GM12878 (cell line): ENCODE results near the gene MEGF6. TPM values are rescaled to one million over a fixed set of nuclear protein-coding genes. Genes with fewer than 3 reads are reported as not detected.

Experiments
- BMI1 ChIP-seq: fragments of 450-650 bp; IDR thresholded peaks from 2 replicates; pipeline ENCODE4 v1.6.1; 2016; ENCODE audit warnings: mild to moderate bottlenecking, moderate library complexity, borderline replicate concordance
- EGR1 ChIP-seq, 2 experiments: IDR thresholded peaks; 1 replicate in 1 of 2; 2 replicates in 1 of 2; pipeline ENCODE4 v1.6.1; 2011 to 2012; ENCODE audit warnings: low read depth in 2 of 2, low read length in 2 of 2, borderline replicate concordance in 1 of 2, mild to moderate bottlenecking in 1 of 2, moderate library complexity in 1 of 2
- ESRRA ChIP-seq: IDR thresholded peaks from 2 replicates; pipeline ENCODE4 v1.6.1; 2012; ENCODE audit warnings: mild to moderate bottlenecking, low read length, improper control_type of control experiment
- EZH2 ChIP-seq: IDR thresholded peaks from 2 replicates; pipeline ENCODE4 v1.6.1; 2012; ENCODE audit warnings: low read depth, mild to moderate bottlenecking, control low read depth, inconsistent platforms, low read length, borderline replicate concordance; ENCODE audit not compliant: control insufficient read depth
- FOXM1 ChIP-seq: IDR thresholded peaks from 2 replicates; pipeline ENCODE4 v1.6.1; 2012; ENCODE audit warnings: low read depth, mild to moderate bottlenecking, inconsistent platforms, low read length, moderate library complexity
- HDAC2 ChIP-seq: fragments of 200-600 bp; sonication (generic); IDR thresholded peaks from 2 replicates; pipeline ENCODE4 v1.6.1; 2017
- MEF2A ChIP-seq: IDR thresholded peaks from 2 replicates; pipeline ENCODE4 v1.6.1; 2011; ENCODE audit warnings: low read depth, mild to moderate bottlenecking, low read length, moderate library complexity; ENCODE audit not compliant: insufficient read depth
- NFXL1 ChIP-seq: fragments of 450-650 bp; IDR thresholded peaks from 2 replicates; pipeline ENCODE4 v1.6.1; 2017; ENCODE audit warnings: antibody characterized with exemption, mild to moderate bottlenecking, borderline replicate concordance
- TAF1 ChIP-seq: IDR thresholded peaks from 2 replicates; pipeline ENCODE4 v1.6.1; 2011; ENCODE audit warnings: mild to moderate bottlenecking, low read depth, low read length, borderline replicate concordance
- ZBED1 ChIP-seq: IDR thresholded peaks from 2 replicates; pipeline ENCODE4 v1.6.1; 2016; ENCODE audit warnings: borderline replicate concordance
- ZNF217 ChIP-seq: fragments of 450-650 bp; IDR thresholded peaks from 2 replicates; pipeline ENCODE4 v1.6.1; 2017; ENCODE audit warnings: antibody characterized with exemption, mild to moderate bottlenecking
- polyA plus RNA-seq, 11 experiments: library from polyadenylated mRNA; depleted of rRNA in 4 of 11; unstranded in 6 of 11; stranded (reverse) in 5 of 11; fragments of >200 nt; fragmentation: Nextera tagmentation in 4 of 11; fragmentation: Illumina TruSeq in 1 of 11; extraction: Ambion mirVana in 4 of 11; extraction: Trizol in 1 of 11; gene quantifications; 1 replicate in 1 of 11; 2 replicates in 10 of 11; pipeline versions ENCODE4 v1.2.1 to v1.2.3, GENCODE V29; 2011 to 2016; ENCODE audit warnings: inconsistent platforms in 2 of 11, missing spikeins in 2 of 11, low read depth in 1 of 11
- total RNA-seq, 4 experiments: library from RNA; depleted of rRNA in 3 of 4; stranded (reverse); fragments of >200 nt in 3 of 4; fragmentation: Illumina TruSeq in 1 of 4; extraction: Trizol in 1 of 4; gene quantifications; 2 replicates each; pipeline versions ENCODE4 v1.2.1 to v1.2.3, GENCODE V29; 2013 to 2021
- TF ChIP-seq, protein P1 (sequence below): fragments of 450-650 bp; formaldehyde crosslinking; IDR thresholded peaks from 2 replicates; pipeline ENCODE4 v1.4.0; 2022; ENCODE audit warnings: mild to moderate bottlenecking, moderate library complexity
- TF ChIP-seq, protein P2 (sequence below): fragments of 450-650 bp; IDR thresholded peaks from 2 replicates; pipeline ENCODE4 v1.6.1; 2016; ENCODE audit warnings: mild to moderate bottlenecking, moderate library complexity, borderline replicate concordance
- TF ChIP-seq, protein P3 (sequence below): fragments of 450-650 bp; IDR thresholded peaks from 2 replicates; pipeline ENCODE4 v1.6.1; 2017; ENCODE audit warnings: mild to moderate bottlenecking
- TF ChIP-seq, protein P4 (sequence below): fragments of 450-650 bp; IDR thresholded peaks from 2 replicates; pipeline ENCODE4 v1.6.1; 2016; ENCODE audit warnings: mild to moderate bottlenecking
- TF ChIP-seq, protein P5 (sequence below): fragments of 450-650 bp; IDR thresholded peaks from 2 replicates; pipeline ENCODE4 v1.6.1; 2017; ENCODE audit warnings: antibody characterized with exemption, mild to moderate bottlenecking, moderate library complexity

MEGF6 gene
- total and polyA plus RNA-seq, 10 of the 15 experiments (the other 5 are each of a cell fraction or from before 2014, with no cell fraction given), result 0.03 to 0.41 TPM; not detected in 8

DNA sequence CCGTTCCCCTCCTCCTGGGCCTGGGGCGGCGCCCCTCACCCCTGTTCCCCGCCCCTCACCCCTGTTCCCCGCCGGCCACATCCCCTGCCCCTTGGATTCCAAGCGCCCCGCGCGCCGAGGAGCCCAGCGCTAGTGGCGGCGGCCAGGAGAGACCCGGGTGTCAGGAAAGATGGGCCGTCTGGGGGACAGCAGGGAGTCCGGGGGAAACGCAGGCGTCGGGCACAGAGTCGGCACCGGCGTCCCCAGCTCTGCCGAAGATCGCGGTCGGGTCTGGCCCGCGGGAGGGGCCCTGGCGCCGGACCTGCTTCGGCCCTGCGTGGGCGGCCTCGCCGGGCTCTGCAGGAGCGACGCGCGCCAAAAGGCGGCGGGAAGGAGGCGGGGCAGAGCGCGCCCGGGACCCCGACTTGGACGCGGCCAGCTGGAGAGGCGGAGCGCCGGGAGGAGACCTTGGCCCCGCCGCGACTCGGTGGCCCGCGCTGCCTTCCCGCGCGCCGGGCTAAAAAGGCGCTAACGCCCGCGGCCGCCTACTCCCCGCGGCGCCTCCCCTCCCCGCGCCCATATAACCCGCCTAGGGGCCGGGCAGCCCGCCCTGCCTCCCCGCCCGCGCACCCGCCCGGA, 40.7 kb upstream of the MEGF6 start, which contains the start of gene TP73 (continued):
- TF ChIP-seq, protein P1, sequence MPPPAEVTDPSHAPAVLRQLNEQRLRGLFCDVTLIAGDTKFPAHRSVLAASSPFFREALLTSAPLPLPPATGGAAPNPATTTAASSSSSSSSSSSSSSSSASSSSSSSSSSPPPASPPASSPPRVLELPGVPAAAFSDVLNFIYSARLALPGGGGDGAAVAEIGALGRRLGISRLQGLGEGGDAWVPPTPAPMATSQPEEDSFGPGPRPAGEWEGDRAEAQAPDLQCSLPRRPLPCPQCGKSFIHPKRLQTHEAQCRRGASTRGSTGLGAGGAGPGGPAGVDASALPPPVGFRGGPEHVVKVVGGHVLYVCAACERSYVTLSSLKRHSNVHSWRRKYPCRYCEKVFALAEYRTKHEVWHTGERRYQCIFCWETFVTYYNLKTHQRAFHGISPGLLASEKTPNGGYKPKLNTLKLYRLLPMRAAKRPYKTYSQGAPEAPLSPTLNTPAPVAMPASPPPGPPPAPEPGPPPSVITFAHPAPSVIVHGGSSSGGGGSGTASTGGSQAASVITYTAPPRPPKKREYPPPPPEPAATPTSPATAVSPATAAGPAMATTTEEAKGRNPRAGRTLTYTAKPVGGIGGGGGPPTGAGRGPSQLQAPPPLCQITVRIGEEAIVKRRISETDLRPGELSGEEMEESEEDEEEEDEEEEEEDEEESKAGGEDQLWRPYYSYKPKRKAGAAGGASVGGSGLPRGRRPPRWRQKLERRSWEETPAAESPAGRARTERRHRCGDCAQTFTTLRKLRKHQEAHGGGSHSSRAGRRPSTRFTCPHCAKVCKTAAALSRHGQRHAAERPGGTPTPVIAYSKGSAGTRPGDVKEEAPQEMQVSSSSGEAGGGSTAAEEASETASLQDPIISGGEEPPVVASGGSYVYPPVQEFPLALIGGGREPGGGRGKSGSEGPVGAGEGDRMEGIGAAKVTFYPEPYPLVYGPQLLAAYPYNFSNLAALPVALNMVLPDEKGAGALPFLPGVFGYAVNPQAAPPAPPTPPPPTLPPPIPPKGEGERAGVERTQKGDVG (CRISPR knock-in tag), result no peak
- TF ChIP-seq, protein P2, sequence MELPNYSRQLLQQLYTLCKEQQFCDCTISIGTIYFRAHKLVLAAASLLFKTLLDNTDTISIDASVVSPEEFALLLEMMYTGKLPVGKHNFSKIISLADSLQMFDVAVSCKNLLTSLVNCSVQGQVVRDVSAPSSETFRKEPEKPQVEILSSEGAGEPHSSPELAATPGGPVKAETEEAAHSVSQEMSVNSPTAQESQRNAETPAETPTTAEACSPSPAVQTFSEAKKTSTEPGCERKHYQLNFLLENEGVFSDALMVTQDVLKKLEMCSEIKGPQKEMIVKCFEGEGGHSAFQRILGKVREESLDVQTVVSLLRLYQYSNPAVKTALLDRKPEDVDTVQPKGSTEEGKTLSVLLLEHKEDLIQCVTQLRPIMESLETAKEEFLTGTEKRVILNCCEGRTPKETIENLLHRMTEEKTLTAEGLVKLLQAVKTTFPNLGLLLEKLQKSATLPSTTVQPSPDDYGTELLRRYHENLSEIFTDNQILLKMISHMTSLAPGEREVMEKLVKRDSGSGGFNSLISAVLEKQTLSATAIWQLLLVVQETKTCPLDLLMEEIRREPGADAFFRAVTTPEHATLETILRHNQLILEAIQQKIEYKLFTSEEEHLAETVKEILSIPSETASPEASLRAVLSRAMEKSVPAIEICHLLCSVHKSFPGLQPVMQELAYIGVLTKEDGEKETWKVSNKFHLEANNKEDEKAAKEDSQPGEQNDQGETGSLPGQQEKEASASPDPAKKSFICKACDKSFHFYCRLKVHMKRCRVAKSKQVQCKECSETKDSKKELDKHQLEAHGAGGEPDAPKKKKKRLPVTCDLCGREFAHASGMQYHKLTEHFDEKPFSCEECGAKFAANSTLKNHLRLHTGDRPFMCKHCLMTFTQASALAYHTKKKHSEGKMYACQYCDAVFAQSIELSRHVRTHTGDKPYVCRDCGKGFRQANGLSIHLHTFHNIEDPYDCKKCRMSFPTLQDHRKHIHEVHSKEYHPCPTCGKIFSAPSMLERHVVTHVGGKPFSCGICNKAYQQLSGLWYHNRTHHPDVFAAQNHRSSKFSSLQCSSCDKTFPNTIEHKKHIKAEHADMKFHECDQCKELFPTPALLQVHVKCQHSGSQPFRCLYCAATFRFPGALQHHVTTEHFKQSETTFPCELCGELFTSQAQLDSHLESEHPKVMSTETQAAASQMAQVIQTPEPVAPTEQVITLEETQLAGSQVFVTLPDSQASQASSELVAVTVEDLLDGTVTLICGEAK, result no peak
- TF ChIP-seq ESRRA (no peak), EZH2 (no peak), BMI1 (no peak), ZBED1 (no peak), NFXL1 (no peak), EGR1 (IDR thresholded peaks at IDR 0.05; ENCODE audit: borderline replicate concordance in 1 of 2, low read depth in 2 of 2, low read length in 2 of 2) (peak in 1 of 2 experiments; percentile 98; a peak in 2 of 3 replicates), ZNF217 (peak; percentile 55; the same call in 1 of the 2 replicates), TAF1 (no peak), MEF2A (no peak), FOXM1 (no peak), HDAC2 (no peak)
- TF ChIP-seq, protein P3, sequence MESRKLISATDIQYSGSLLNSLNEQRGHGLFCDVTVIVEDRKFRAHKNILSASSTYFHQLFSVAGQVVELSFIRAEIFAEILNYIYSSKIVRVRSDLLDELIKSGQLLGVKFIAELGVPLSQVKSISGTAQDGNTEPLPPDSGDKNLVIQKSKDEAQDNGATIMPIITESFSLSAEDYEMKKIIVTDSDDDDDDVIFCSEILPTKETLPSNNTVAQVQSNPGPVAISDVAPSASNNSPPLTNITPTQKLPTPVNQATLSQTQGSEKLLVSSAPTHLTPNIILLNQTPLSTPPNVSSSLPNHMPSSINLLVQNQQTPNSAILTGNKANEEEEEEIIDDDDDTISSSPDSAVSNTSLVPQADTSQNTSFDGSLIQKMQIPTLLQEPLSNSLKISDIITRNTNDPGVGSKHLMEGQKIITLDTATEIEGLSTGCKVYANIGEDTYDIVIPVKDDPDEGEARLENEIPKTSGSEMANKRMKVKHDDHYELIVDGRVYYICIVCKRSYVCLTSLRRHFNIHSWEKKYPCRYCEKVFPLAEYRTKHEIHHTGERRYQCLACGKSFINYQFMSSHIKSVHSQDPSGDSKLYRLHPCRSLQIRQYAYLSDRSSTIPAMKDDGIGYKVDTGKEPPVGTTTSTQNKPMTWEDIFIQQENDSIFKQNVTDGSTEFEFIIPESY, result no peak
- TF ChIP-seq, protein P4, sequence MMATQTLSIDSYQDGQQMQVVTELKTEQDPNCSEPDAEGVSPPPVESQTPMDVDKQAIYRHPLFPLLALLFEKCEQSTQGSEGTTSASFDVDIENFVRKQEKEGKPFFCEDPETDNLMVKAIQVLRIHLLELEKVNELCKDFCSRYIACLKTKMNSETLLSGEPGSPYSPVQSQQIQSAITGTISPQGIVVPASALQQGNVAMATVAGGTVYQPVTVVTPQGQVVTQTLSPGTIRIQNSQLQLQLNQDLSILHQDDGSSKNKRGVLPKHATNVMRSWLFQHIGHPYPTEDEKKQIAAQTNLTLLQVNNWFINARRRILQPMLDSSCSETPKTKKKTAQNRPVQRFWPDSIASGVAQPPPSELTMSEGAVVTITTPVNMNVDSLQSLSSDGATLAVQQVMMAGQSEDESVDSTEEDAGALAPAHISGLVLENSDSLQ, result no peak
- TF ChIP-seq, protein P5, sequence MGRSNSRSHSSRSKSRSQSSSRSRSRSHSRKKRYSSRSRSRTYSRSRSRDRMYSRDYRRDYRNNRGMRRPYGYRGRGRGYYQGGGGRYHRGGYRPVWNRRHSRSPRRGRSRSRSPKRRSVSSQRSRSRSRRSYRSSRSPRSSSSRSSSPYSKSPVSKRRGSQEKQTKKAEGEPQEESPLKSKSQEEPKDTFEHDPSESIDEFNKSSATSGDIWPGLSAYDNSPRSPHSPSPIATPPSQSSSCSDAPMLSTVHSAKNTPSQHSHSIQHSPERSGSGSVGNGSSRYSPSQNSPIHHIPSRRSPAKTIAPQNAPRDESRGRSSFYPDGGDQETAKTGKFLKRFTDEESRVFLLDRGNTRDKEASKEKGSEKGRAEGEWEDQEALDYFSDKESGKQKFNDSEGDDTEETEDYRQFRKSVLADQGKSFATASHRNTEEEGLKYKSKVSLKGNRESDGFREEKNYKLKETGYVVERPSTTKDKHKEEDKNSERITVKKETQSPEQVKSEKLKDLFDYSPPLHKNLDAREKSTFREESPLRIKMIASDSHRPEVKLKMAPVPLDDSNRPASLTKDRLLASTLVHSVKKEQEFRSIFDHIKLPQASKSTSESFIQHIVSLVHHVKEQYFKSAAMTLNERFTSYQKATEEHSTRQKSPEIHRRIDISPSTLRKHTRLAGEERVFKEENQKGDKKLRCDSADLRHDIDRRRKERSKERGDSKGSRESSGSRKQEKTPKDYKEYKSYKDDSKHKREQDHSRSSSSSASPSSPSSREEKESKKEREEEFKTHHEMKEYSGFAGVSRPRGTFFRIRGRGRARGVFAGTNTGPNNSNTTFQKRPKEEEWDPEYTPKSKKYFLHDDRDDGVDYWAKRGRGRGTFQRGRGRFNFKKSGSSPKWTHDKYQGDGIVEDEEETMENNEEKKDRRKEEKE, result no peak
